Sigmoid colon (tissue), 7 donors: ENCODE measurements around the gene AGBL5. TPM values are rescaled to one million over a fixed set of nuclear protein-coding genes. Genes with fewer than 3 reads are reported as not detected.

Experiments
- DNase-seq: peaks from one replicate; pipeline ENCODE4 v3.0.0-alpha.2; 2019
- H3K27ac ChIP-seq, 4 donors: fragments of 200-600 bp; sonication (generic); one replicate each; pipeline ENCODE4 v1.5.1; 2016 to 2019; ENCODE audit warnings: mild to moderate bottlenecking in 1 of 4
- H3K27me3 ChIP-seq, 3 donors: fragments of 200-600 bp; sonication (generic); one replicate each; pipeline ENCODE4 v1.5.1; 2019; ENCODE audit warnings: mild to moderate bottlenecking in 1 of 3
- H3K36me3 ChIP-seq, 4 donors: fragments of 200-600 bp; sonication (generic); one replicate each; pipeline ENCODE4 v1.5.1; 2016 to 2019
- H3K4me1 ChIP-seq, 4 donors: fragments of 200-600 bp; sonication (generic); one replicate each; pipeline ENCODE4 v1.5.1; 2017 to 2019
- H3K4me3 ChIP-seq, 4 donors: fragments of 200-600 bp; sonication (generic); one replicate each; pipeline ENCODE4 v1.5.1; 2017 to 2019; ENCODE audit warnings: mild to moderate bottlenecking in 2 of 4, moderate library complexity in 1 of 4
- H3K9me3 ChIP-seq, 4 donors: fragments of 200-600 bp in 3 of 4; sonication (generic) in 3 of 4; one replicate each; pipeline versions ENCODE4 v1.5.1 to v1.6.1; 2013 to 2019
- EP300 ChIP-seq, 4 donors: sonication (generic); formaldehyde crosslinking; IDR thresholded peaks; one replicate each; pipeline ENCODE4 v1.6.1; 2017; ENCODE audit warnings: antibody characterized with exemption in 4 of 4
- POLR2A ChIP-seq, 2 donors: fragments of 450-650 bp; IDR thresholded peaks; one replicate each; pipeline ENCODE4 v1.6.1; 2016; ENCODE audit warnings: antibody characterized with exemption in 2 of 2, mild to moderate bottlenecking in 2 of 2, moderate library complexity in 2 of 2
- POLR2AphosphoS5 ChIP-seq, 4 donors: sonication (generic); formaldehyde crosslinking; IDR thresholded peaks; one replicate each; pipeline ENCODE4 v1.6.1; 2017; ENCODE audit warnings: antibody characterized with exemption in 4 of 4
- WGBS, 2 donors: extraction: QIAGEN DNeasy Blood & Tissue Kit; methylation state at CpG; one replicate each; pipeline ENCODE4 v1.1.7; 2013; 5-methylcytosine and 5-hydroxymethylcytosine counted together
- intact Hi-C: fragments of 100-400 bp; cut with DNase I; formaldehyde crosslinking; loops from one replicate; pipeline ENCODE4 v1.15.1; 2023
- polyA plus RNA-seq, 3 donors: library from polyadenylated mRNA; stranded (reverse); fragments of 200-250 nt; gene quantifications; one replicate each; pipeline ENCODE4 v1.2.3, GENCODE V29; 2013
- total RNA-seq, 4 donors: library from RNA; depleted of rRNA; stranded (reverse); fragments of >200 nt; gene quantifications; one replicate each; pipeline ENCODE4 v1.1.0, GENCODE V29; 2016
- TF ChIP-seq, protein P1 (sequence below), 4 experiments: fragments of 450-650 bp in 3 of 4; fragments of 200-600 bp in 1 of 4; IDR thresholded peaks; one replicate each; pipeline ENCODE4 v1.5.1; 2016 to 2019; ENCODE audit warnings: antibody characterized with exemption in 4 of 4, mild to moderate bottlenecking in 3 of 4, moderate library complexity in 2 of 4
- donor health status: healthy with polysubstance abuse.
- donor health status: Bipolar disorder and iron deficiency.
- donor health status: healthy.

Gene AGBL5
- total and polyA plus RNA-seq, 7 donors: 12.4 to 23.3 (median 16.8) TPM

DNA sequence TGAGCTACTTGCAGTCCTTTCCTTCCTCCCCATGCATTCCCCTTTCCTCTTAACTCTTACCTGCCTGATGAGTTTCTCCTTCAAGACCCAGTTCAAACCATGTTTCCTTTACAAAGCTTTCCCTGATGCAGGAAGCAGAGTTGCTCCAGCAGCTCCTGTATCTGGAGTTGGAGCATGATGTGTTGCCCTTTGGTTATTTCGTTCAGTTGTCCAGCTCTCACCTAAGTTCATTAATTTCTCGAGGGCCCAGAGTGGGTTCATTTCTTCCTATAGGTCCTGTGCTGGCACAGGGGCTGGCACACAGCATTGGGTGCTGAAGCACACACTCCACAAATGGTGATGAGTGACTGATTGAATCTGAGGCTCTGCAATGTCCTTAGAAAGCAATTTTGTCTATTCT is 41.8 kb upstream of the AGBL5 start:
- Histone ChIP-seq H3K36me3 (no peaks in the 10 kb centered on the region), H3K27me3 (no peaks in the 10 kb centered on the region), H3K27ac (no peak overlapping the region), H3K4me1 (peaks cover 0 to 3% (median 0%) of the 10 kb centered on the region in 4 donors), H3K4me3 (no peak overlapping the region), H3K9me3 (no peaks in the 10 kb centered on the region)
- WGBS, 2 donors: 85 to 86% methylated on average over 2 of the region's 2 CpGs
- no peak for DNase-seq
- intact Hi-C loops: no loop called here
- TF ChIP-seq POLR2AphosphoS5 (IDR thresholded peaks at IDR 0.05): no peak
- no peak for TF ChIP-seq POLR2A (IDR thresholded peaks at IDR 0.05)
- TF ChIP-seq EP300 (IDR thresholded peaks at IDR 0.05): no peak
- TF ChIP-seq, protein P1, sequence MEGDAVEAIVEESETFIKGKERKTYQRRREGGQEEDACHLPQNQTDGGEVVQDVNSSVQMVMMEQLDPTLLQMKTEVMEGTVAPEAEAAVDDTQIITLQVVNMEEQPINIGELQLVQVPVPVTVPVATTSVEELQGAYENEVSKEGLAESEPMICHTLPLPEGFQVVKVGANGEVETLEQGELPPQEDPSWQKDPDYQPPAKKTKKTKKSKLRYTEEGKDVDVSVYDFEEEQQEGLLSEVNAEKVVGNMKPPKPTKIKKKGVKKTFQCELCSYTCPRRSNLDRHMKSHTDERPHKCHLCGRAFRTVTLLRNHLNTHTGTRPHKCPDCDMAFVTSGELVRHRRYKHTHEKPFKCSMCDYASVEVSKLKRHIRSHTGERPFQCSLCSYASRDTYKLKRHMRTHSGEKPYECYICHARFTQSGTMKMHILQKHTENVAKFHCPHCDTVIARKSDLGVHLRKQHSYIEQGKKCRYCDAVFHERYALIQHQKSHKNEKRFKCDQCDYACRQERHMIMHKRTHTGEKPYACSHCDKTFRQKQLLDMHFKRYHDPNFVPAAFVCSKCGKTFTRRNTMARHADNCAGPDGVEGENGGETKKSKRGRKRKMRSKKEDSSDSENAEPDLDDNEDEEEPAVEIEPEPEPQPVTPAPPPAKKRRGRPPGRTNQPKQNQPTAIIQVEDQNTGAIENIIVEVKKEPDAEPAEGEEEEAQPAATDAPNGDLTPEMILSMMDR (IDR thresholded peaks at IDR 0.05): no peak

DNA sequence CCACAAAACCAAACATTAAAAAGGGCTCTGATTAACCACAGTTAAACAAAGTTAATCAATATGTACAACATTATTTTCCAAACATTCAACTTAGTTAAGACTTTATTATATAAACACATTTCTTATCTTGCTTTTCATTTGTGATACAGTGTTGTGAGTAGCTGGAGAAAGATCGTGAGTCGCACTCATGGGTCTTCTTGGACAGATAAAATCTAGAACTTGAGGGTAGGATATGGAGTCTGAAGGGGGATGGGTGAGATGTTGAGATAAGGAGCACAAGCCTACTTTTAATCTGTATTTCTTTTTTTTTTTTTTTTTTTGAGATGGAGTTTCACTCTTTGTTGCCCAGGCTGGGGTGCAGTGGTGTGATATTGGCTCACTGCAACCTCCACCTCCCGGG is 41.3 kb upstream of the AGBL5 start:
- 85 to 90% methylated on average over 3 of the region's 3 CpGs for WGBS, 2 donors
- intact Hi-C loops: no loop called here
- H3K36me3 ChIP-seq: no peaks in the 10 kb centered on the region
- no peak for DNase-seq
- TF ChIP-seq, protein P1 (IDR thresholded peaks at IDR 0.05): no peak
- TF ChIP-seq EP300 (IDR thresholded peaks at IDR 0.05) (no peak), POLR2AphosphoS5 (IDR thresholded peaks at IDR 0.05) (no peak), POLR2A (IDR thresholded peaks at IDR 0.05) (no peak)
- no peaks in the 10 kb centered on the region for H3K27me3 ChIP-seq
- H3K4me3 ChIP-seq: no peak overlapping the region
- no peak overlapping the region for H3K27ac ChIP-seq
- no peaks in the 10 kb centered on the region for H3K9me3 ChIP-seq
- peaks cover 0 to 4% (median under 1%) of the 10 kb centered on the region in 4 donors for H3K4me1 ChIP-seq

DNA sequence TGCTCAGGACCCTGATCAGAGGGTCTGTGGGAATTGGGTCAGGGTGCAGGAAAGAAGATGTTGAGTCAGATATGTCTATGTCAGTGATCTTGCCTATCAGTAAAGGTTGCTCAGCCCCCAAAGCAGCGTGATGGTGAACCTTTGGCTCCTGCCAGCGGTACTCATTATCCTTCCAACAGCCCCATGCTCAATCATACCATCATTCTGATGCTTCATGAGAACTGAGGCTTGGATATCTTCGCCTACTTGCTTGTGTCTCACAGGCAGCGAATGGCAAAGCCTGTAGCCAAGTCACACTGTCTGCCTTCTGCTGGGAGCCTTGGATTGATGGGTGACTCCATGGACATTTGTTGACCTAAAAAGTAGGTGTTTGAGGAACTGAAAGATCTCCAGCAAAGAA is 37.7 kb upstream of the AGBL5 start:
- Histone ChIP-seq H3K27ac (no peak overlapping the region), H3K27me3 (no peaks in the 10 kb centered on the region), H3K4me1 (peaks cover 0 to 15% (median 11%) of the 10 kb centered on the region in 4 donors), H3K36me3 (no peaks in the 10 kb centered on the region), H3K9me3 (no peaks in the 10 kb centered on the region), H3K4me3 (no peak overlapping the region)
- intact Hi-C loops: no loop called here
- no peak for TF ChIP-seq POLR2A (IDR thresholded peaks at IDR 0.05)
- DNase-seq: no peak
- 96% methylated on average over 4 of the region's 4 CpGs for WGBS, 2 donors

DNA sequence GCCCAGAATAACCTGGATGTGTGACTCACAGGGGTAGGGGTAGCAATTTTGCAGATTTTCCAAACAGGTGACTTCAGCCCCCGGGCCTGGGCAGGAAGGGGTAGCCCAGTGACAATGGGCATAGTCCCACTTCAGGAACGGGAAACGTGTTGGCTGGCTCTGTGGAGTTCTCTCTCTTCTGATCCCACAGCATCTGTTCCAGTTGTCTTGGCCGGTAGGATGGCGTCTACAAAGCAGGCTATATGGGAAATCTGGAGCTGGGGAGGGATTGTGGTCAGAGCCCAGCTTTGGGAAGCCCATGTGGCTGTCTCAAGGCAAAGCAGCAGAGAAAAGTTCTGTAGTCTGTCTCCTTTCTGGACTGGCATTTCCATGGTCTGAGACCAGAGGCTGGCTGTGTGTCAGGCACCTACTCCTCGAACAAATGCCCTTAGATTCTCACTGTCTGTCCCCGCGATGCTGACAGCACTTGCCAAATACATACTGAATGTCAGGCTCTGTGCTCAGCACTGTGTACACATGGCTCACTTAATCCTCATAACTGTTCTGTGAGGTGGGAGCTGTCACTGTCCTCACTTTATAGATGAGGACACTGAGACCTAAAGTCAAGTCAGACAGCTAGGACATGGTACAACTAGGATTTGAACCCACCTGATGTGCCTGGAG is 36.6 kb upstream of the AGBL5 start:
- intact Hi-C loops: loop anchor here (5.0 kb wide), 1 partner anchor 168 kb away; the partner anchor contains the start of gene DPYSL5
- no peaks in the 10 kb centered on the region for H3K9me3 ChIP-seq
- peaks cover 0 to 15% (median 11%) of the 10 kb centered on the region in 4 donors for H3K4me1 ChIP-seq
- H3K36me3 ChIP-seq: no peaks in the 10 kb centered on the region
- TF ChIP-seq, protein P1 (IDR thresholded peaks at IDR 0.05): no peak
- TF ChIP-seq POLR2AphosphoS5 (IDR thresholded peaks at IDR 0.05): no peak
- TF ChIP-seq EP300 (IDR thresholded peaks at IDR 0.05): no peak
- no peak for TF ChIP-seq POLR2A (IDR thresholded peaks at IDR 0.05)
- H3K27ac ChIP-seq: no peak overlapping the region
- no peak overlapping the region for H3K4me3 ChIP-seq
- no peaks in the 10 kb centered on the region for H3K27me3 ChIP-seq
- no peak for DNase-seq
- 92 to 93% methylated on average over 8 of the region's 8 CpGs for WGBS, 2 donors

DNA sequence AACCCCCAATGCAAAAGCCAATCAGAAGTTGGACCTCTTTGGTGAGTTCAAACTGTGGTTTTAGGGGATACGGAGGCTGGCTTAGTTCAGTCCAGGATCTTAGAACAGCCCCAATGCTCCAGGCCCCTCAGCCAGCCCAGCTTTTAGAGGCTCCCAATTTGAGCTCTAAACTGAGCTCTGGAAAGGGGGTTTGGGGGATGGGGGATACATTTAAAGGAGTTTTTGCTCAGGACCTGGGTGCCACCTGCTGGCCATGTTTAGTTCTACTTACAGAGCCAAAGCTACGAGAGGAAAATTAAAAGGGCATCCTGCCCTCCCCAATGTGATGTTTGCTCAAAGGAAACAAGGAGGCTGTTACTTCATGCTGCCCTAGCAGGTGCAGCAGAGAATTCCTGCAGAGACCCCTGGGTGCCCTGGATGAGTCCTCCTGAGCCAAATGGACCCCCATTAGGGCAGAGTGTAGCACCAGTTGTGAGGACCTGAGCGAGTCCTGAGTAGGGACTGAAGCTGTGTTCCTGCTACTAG is 34.6 kb upstream of the AGBL5 start:
- no peaks in the 10 kb centered on the region for H3K27me3 ChIP-seq
- H3K4me1 ChIP-seq: peaks cover 0 to 17% (median 14%) of the 10 kb centered on the region in 4 donors
- DNase-seq: no peak
- WGBS, 2 donors: 60 to 65% methylated on average over 3 of the region's 3 CpGs
- TF ChIP-seq, protein P1 (IDR thresholded peaks at IDR 0.05): peak; percentile 23 to 70 (median 66)
- no peak for TF ChIP-seq POLR2AphosphoS5 (IDR thresholded peaks at IDR 0.05)
- no peak overlapping the region for H3K27ac ChIP-seq
- no peak overlapping the region for H3K4me3 ChIP-seq
- intact Hi-C loops: loop anchor here (1.0 to 5.0 kb wide), 3 partner anchors 46 to 170 kb away; partner anchors contain the start of genes DPYSL5 and MAPRE3
- no peaks in the 10 kb centered on the region for H3K36me3 ChIP-seq
- no peaks in the 10 kb centered on the region for H3K9me3 ChIP-seq
